NOMO-1 treated with DMSO at 0.1 percent for 48 hours (cell line): ENCODE results near the gene RNF13.
"Not testable (repeated sequence)": the region's sequence is repeated elsewhere in the genome, so short reads cannot be mapped to it uniquely, and the experiment has no call there.

Experiments
- DNase-seq: peaks from one replicate; lab custom pipeline; 2025; ENCODE audit not compliant: unreplicated experiment; lab: John Stamatoyannopoulos, UW

RNF13 gene

GRCh38 chr3:149800693-149801092, 12.3 kb upstream of the RNF13 start:
- DNase-seq = no peak

GRCh38 chr3:149801195-149801594, 11.8 kb upstream of the RNF13 start:
- no peak for DNase-seq

GRCh38 chr3:149801639-149802038, 11.4 kb upstream of the RNF13 start:
- no peak for DNase-seq

- DNase-seq = no peak
Measured at GRCh38 chr3:149806171-149806778, 6.7 kb upstream of the RNF13 start.

GRCh38 chr3:149808209-149808829, 4.7 kb upstream of the RNF13 start:
- peak; percentile 53 for DNase-seq

GRCh38 chr3:149809699-149810098, 3.3 kb upstream of the RNF13 start:
- DNase-seq = no peak

- DNase-seq = no peak
Measured at GRCh38 chr3:149810846-149811245, 2.2 kb upstream of the RNF13 start.

- no peak for DNase-seq
Measured at GRCh38 chr3:149812165-149812605, 830 bp upstream of the RNF13 start.

- peak; percentile 30 for DNase-seq
Measured at GRCh38 chr3:149813367-149814281, 609 bp downstream of the RNF13 start.

- peak; percentile 88 for DNase-seq
Measured at GRCh38 chr3:149815321-149815720, 2.3 kb downstream of the RNF13 start.

- DNase-seq = no peak
Measured at GRCh38 chr3:149815728-149816127, 2.7 kb downstream of the RNF13 start.

GRCh38 chr3:149816311-149816710, 3.3 kb downstream of the RNF13 start:
- no peak for DNase-seq

GRCh38 chr3:149816986-149817385, 4.0 kb downstream of the RNF13 start:
- DNase-seq = peak; percentile 92

- DNase-seq = no peak
Measured at GRCh38 chr3:149819432-149819831, 6.4 kb downstream of the RNF13 start.

GRCh38 chr3:149820183-149820582, 7.2 kb downstream of the RNF13 start:
- no peak for DNase-seq

GRCh38 chr3:149826636-149827035, 13.6 kb downstream of the RNF13 start:
- no peak for DNase-seq

GRCh38 chr3:149828390-149828789, 15.4 kb downstream of the RNF13 start:
- no peak for DNase-seq

- DNase-seq = not testable (repeated sequence)
Measured at GRCh38 chr3:149829631-149830030, 16.6 kb downstream of the RNF13 start.

- no peak for DNase-seq
Measured at GRCh38 chr3:149830902-149831301, 17.9 kb downstream of the RNF13 start.

GRCh38 chr3:149831321-149831720, 18.3 kb downstream of the RNF13 start:
- DNase-seq = no peak

GRCh38 chr3:149832086-149832485, 19.1 kb downstream of the RNF13 start:
- no peak for DNase-seq

GRCh38 chr3:149833241-149833640, 20.2 kb downstream of the RNF13 start:
- no peak for DNase-seq
